H9 (cell line): ENCODE results near the gene ZNF329. TPM values are rescaled to one million over a fixed set of nuclear protein-coding genes. Genes with fewer than 3 reads are reported as not detected.

Experiments used
- DNase-seq: peaks from one replicate; pipeline ENCODE4 v3.0.0-alpha.2; 2017
- H2AFZ ChIP-seq: one replicate; pipeline ENCODE4 v1.6.1; 2013; ENCODE audit warnings: mild to moderate bottlenecking, low read length, control low read depth, moderate library complexity
- H2AK5ac ChIP-seq: 2 replicates; pipeline ENCODE4 v1.6.1; 2013; ENCODE audit warnings: low read length, control low read depth, mixed read lengths; ENCODE audit not compliant: insufficient read length
- H2BK120ac ChIP-seq: one replicate; pipeline ENCODE4 v1.6.1; 2013; ENCODE audit warnings: low read depth, mild to moderate bottlenecking, low read length, control low read depth, inconsistent platforms; ENCODE audit not compliant: poor library complexity, severe bottlenecking
- H2BK12ac ChIP-seq: 2 replicates; pipeline ENCODE4 v1.6.1; 2013; ENCODE audit warnings: low read length, control low read depth, mixed read lengths, low read depth; ENCODE audit not compliant: insufficient read length
- H2BK15ac ChIP-seq: 2 replicates; pipeline ENCODE4 v1.6.1; 2013; ENCODE audit warnings: low read depth, low read length, control low read depth
- H2BK20ac ChIP-seq: one replicate; pipeline ENCODE4 v1.6.1; 2013; ENCODE audit warnings: low read depth, mild to moderate bottlenecking, low read length, control low read depth, inconsistent platforms; ENCODE audit not compliant: poor library complexity, severe bottlenecking
- H2BK5ac ChIP-seq: 2 replicates; pipeline ENCODE4 v1.6.1; 2013; ENCODE audit warnings: low read length, control low read depth, mixed read lengths; ENCODE audit not compliant: insufficient read length
- H3K14ac ChIP-seq: 2 replicates; pipeline ENCODE4 v1.6.1; 2013; ENCODE audit warnings: low read length, control low read depth; ENCODE audit not compliant: insufficient read depth
- H3K18ac ChIP-seq: 2 replicates; pipeline ENCODE4 v1.6.1; 2013; ENCODE audit warnings: low read depth, mild to moderate bottlenecking, mixed read lengths, low read length, control low read depth; ENCODE audit not compliant: insufficient read length
- H3K23ac ChIP-seq: 2 replicates; pipeline ENCODE4 v1.6.1; 2013; ENCODE audit warnings: low read length, control low read depth, mixed read lengths, low read depth; ENCODE audit not compliant: insufficient read length
- H3K23me2 ChIP-seq: 2 replicates; pipeline ENCODE4 v1.6.1; 2013; ENCODE audit warnings: low read depth, mild to moderate bottlenecking, mixed read lengths, low read length, control low read depth; ENCODE audit not compliant: insufficient read length, poor library complexity, severe bottlenecking
- H3K27ac ChIP-seq: 2 replicates; pipeline ENCODE4 v1.5.1; 2013; ENCODE audit warnings: low read length, control low read depth, mixed read lengths, low read depth; ENCODE audit not compliant: insufficient read length
- H3K27me3 ChIP-seq: 2 replicates; pipeline ENCODE4 v1.6.1; 2013; ENCODE audit warnings: low read length, control low read depth, inconsistent platforms; ENCODE audit not compliant: insufficient read depth
- H3K4ac ChIP-seq: 2 replicates; pipeline ENCODE4 v1.6.1; 2013; ENCODE audit warnings: low read depth, mild to moderate bottlenecking, control low read depth, inconsistent platforms, low read length, moderate library complexity
- H3K4me1 ChIP-seq: 2 replicates; pipeline ENCODE4 v1.6.1; 2013; ENCODE audit warnings: low read length, control low read depth, inconsistent platforms; ENCODE audit not compliant: insufficient read depth
- H3K4me2 ChIP-seq: 2 replicates; pipeline ENCODE4 v1.6.1; 2013; ENCODE audit warnings: low read length, control low read depth, mixed read lengths; ENCODE audit not compliant: insufficient read length, insufficient read depth
- H3K56ac ChIP-seq: 2 replicates; pipeline ENCODE4 v1.6.1; 2013; ENCODE audit warnings: low read depth, mild to moderate bottlenecking, mixed read lengths, low read length, control low read depth; ENCODE audit not compliant: insufficient read length
- H3K79me1 ChIP-seq: 2 replicates; pipeline ENCODE4 v1.6.1; 2013; ENCODE audit warnings: low read depth, mild to moderate bottlenecking, moderate library complexity, low read length, control low read depth, inconsistent platforms; ENCODE audit not compliant: insufficient read depth, poor library complexity, severe bottlenecking
- H3K79me2 ChIP-seq: 2 replicates; pipeline ENCODE4 v1.6.1; 2013; ENCODE audit warnings: low read length, control low read depth, inconsistent platforms; ENCODE audit not compliant: insufficient read depth
- H3K9ac ChIP-seq: 2 replicates; pipeline ENCODE4 v1.6.1; 2013; ENCODE audit warnings: low read length, control low read depth, mixed read lengths; ENCODE audit not compliant: insufficient read length; ENCODE audit errors: extremely low read depth
- H3K9me3 ChIP-seq: one replicate; pipeline ENCODE4 v1.6.1; 2013; ENCODE audit warnings: low read depth, low read length, inconsistent platforms; ENCODE audit not compliant: control insufficient read depth
- H3T11ph ChIP-seq: one replicate; pipeline ENCODE4 v1.6.1; 2013; ENCODE audit warnings: mild to moderate bottlenecking, low read length, control low read depth, inconsistent platforms
- H4K20me1 ChIP-seq: one replicate; pipeline ENCODE4 v1.6.1; 2013; ENCODE audit not compliant: control insufficient read depth, insufficient read length, insufficient read depth
- H4K5ac ChIP-seq: 2 replicates; pipeline ENCODE4 v1.6.1; 2013; ENCODE audit warnings: low read depth, mild to moderate bottlenecking, mixed read lengths, low read length, control low read depth; ENCODE audit not compliant: insufficient read length
- H4K8ac ChIP-seq: replicated peaks from 2 replicates; pipeline ENCODE4 v1.6.1; 2013; ENCODE audit warnings: low read length, control low read depth, mixed read lengths, low read depth; ENCODE audit not compliant: insufficient read length
- H4K91ac ChIP-seq: 2 replicates; pipeline ENCODE4 v1.6.1; 2013; ENCODE audit warnings: low read depth, mild to moderate bottlenecking, moderate library complexity, mixed read lengths, low read length, control low read depth; ENCODE audit not compliant: insufficient read length
- H3K27ac Mint-ChIP-seq, 3 experiments: 2 replicates in 2 of 3; 3 replicates in 1 of 3; pipeline ENCODE4 v1.8.0; 2020 to 2021; ENCODE audit warnings: mixed read lengths in 3 of 3, mild to moderate bottlenecking in 1 of 3, moderate library complexity in 1 of 3
- H3K27me3 Mint-ChIP-seq: 2 replicates; pipeline ENCODE4 v1.8.0; 2021; ENCODE audit warnings: low read depth, mild to moderate bottlenecking, moderate library complexity, mixed read lengths
- H3K36me3 Mint-ChIP-seq, 3 experiments: 2 replicates in 2 of 3; 3 replicates in 1 of 3; pipeline ENCODE4 v1.8.0; 2020 to 2021; ENCODE audit warnings: low read depth in 3 of 3, mixed read lengths in 3 of 3; ENCODE audit not compliant: insufficient read depth in 1 of 3
- H3K4me1 Mint-ChIP-seq, 2 experiments: 2 replicates each; pipeline ENCODE4 v1.8.0; 2020; ENCODE audit warnings: mixed read lengths in 2 of 2
- H3K4me3 Mint-ChIP-seq, 2 experiments: 2 replicates in 1 of 2; 3 replicates in 1 of 2; pipeline ENCODE4 v1.8.0; 2020 to 2021; ENCODE audit warnings: mild to moderate bottlenecking in 2 of 2, mixed read lengths in 2 of 2, moderate library complexity in 1 of 2
- H3K9me3 Mint-ChIP-seq, 2 experiments: 2 replicates in 1 of 2; 3 replicates in 1 of 2; pipeline ENCODE4 v1.8.0; 2020; ENCODE audit warnings: mild to moderate bottlenecking in 2 of 2, mixed read lengths in 2 of 2, moderate library complexity in 1 of 2
- WGBS: extraction: QIAGEN DNeasy Blood & Tissue Kit; methylation state at CpG from one replicate; pipeline ENCODE4 v1.1.7; 2013; ENCODE audit warnings: missing lambda C conversion rate, low lambda C conversion rate, mixed read lengths; ENCODE audit not compliant: insufficient read length; ENCODE audit errors: extremely low coverage; 5-methylcytosine and 5-hydroxymethylcytosine counted together
- total RNA-seq: library from RNA; stranded (reverse); gene quantifications from 2 replicates; pipeline ENCODE4 v1.2.1, GENCODE V29; 2021
- TF ChIP-seq, protein P1 (sequence below): fragments of 200-600 bp; sonication (generic); conservative IDR thresholded peaks from 3 replicates; pipeline ENCODE4 v1.8.0; 2021; ENCODE audit warnings: antibody characterized with exemption, mild to moderate bottlenecking

The ZNF329 gene
- total RNA-seq, 1 experiment from 2014 or later: 12.1 TPM

DNA sequence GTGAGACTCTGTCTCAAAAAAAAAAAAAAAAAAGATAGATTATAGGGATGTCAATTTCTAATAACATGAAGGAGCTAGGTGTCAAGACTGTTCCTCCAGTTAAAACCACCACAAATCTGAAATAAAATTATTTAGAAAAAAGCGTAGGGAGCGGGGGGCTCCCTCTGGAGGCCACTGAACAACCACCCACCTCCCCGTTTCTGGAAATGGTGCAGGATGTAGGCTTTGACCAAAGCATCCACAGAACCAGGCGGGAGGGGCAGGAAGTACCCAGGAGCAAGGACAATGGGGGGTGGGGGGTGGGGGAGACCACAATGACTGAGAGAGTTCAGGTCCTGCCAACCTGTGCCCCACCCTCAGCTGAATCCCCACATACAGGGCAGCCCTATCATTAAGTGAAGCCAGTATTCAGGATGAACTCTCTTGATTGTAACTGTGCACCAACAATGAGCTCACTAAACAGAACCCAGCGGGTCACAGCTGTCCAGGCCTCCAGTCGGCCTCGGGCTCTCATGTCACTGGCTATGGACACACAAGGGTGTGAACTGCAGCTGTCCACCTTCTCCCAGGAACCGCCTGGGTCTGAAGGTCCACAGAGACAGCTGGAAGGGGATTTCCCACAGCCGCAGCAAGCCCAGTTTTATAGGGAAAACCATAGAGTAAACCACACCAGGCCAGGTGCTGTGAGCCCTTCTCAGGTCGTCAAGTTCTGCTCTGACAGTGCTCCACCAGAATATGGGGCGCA, 59.2 kb downstream of the ZNF329 start:
- peaks cover 0 to 4% of the 10 kb centered on the region in 2 experiments; a peak in 1 of 4 replicates for H3K4me1 Mint-ChIP-seq
- H4K91ac ChIP-seq: no peak overlapping the region
- H2BK5ac ChIP-seq: no peak overlapping the region
- no peaks in the 10 kb centered on the region for H4K20me1 ChIP-seq
- no peak overlapping the region for H2BK15ac ChIP-seq
- no peak overlapping the region for H2AK5ac ChIP-seq
- H3K14ac ChIP-seq: no peak overlapping the region
- H3K4me1 ChIP-seq: no peaks in the 10 kb centered on the region
- no peak overlapping the region for H3K27ac ChIP-seq
- no peak overlapping the region for H3K56ac ChIP-seq
- TF ChIP-seq, protein P1, sequence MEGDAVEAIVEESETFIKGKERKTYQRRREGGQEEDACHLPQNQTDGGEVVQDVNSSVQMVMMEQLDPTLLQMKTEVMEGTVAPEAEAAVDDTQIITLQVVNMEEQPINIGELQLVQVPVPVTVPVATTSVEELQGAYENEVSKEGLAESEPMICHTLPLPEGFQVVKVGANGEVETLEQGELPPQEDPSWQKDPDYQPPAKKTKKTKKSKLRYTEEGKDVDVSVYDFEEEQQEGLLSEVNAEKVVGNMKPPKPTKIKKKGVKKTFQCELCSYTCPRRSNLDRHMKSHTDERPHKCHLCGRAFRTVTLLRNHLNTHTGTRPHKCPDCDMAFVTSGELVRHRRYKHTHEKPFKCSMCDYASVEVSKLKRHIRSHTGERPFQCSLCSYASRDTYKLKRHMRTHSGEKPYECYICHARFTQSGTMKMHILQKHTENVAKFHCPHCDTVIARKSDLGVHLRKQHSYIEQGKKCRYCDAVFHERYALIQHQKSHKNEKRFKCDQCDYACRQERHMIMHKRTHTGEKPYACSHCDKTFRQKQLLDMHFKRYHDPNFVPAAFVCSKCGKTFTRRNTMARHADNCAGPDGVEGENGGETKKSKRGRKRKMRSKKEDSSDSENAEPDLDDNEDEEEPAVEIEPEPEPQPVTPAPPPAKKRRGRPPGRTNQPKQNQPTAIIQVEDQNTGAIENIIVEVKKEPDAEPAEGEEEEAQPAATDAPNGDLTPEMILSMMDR: peak; percentile 26; the same call in 2 of the 3 replicates
- DNase-seq: no peak
- H4K5ac ChIP-seq: no peak overlapping the region
- H3K4me2 ChIP-seq: no peak overlapping the region
- H3K79me2 ChIP-seq: no peaks in the 10 kb centered on the region
- H3K9ac ChIP-seq: no peak overlapping the region
- no CpG with 5 or more reads among the region's 11 CpGs for WGBS
- no peak overlapping the region for H3K4me3 Mint-ChIP-seq
- H2AFZ ChIP-seq: no peak overlapping the region
- no peak overlapping the region for H4K8ac ChIP-seq
- no peaks in the 10 kb centered on the region for H3K23me2 ChIP-seq
- no peak overlapping the region for H2BK12ac ChIP-seq
- H3K9me3 ChIP-seq: no peaks in the 10 kb centered on the region
- no peaks in the 10 kb centered on the region for H3K27me3 ChIP-seq
- H3K9me3 Mint-ChIP-seq: peaks cover 5 to 9% of the 10 kb centered on the region in 2 experiments
- no peak overlapping the region for H3K18ac ChIP-seq
- no peak overlapping the region for H2BK120ac ChIP-seq
- H2BK20ac ChIP-seq: no peak overlapping the region
- no peak overlapping the region for H3K4ac ChIP-seq
- no peak overlapping the region for H3T11ph ChIP-seq
- peak overlapping the region in 1 of 3 experiments; percentile 92; a peak in 2 of 7 replicates for H3K27ac Mint-ChIP-seq
- peaks cover 6% of the 10 kb centered on the region for H3K79me1 ChIP-seq
- peaks cover 44 to 52% (median 45%) of the 10 kb centered on the region in 3 experiments for H3K36me3 Mint-ChIP-seq
- H3K27me3 Mint-ChIP-seq: no peaks in the 10 kb centered on the region
- H3K23ac ChIP-seq: no peak overlapping the region
